ENCODE results near the gene HKDC1. TPM values are rescaled to one million over a fixed set of nuclear protein-coding genes. Genes with fewer than 3 reads are reported as not detected.

HKDC1 gene
- polyA plus RNA-seq, 2 of the 4 experiments (the other 2 are of a cell fraction): 32.5 to 32.8 TPM

- DNase-seq (ENCODE audit: low read depth in 1 of 2, low spot score in 1 of 2) (no peak), ATAC-seq (no peak), FAIRE-seq (no peak)
- Histone ChIP-seq H3K27ac (no peak overlapping the region), H3K9me3 (no peaks in the 10 kb centered on the region), H3K4me1 (peaks cover 31% of the 10 kb centered on the region), H3K4me2 (no peak overlapping the region), H3K4me3 (no peak overlapping the region)
- 90% methylated on average over 3 of the region's 3 CpGs for WGBS (ENCODE audit: missing lambda C conversion rate)
- ChIA-PET CTCF (interaction anchor here (1.1 to 21.3 kb wide), 9 partner anchors 8 to 281 kb away, joined by 3 to 424 read pairs (median 4); no protein-coding TSS in a partner anchor), POLR2A (no interaction called here)
- no peak for TF ChIP-seq RFX5 (IDR thresholded peaks at IDR 0.05)
- no peak for TF ChIP-seq CBX8 (IDR thresholded peaks at IDR 0.05)
- no peak for TF ChIP-seq CHD2 (IDR thresholded peaks at IDR 0.05; ENCODE audit: low read length, partially characterized antibody)
- no peak for TF ChIP-seq EHMT2 (IDR thresholded peaks at IDR 0.05; ENCODE audit: low read depth)
- TF ChIP-seq PHF8 (IDR thresholded peaks at IDR 0.05; ENCODE audit: borderline replicate concordance, low read depth): no peak
- TF ChIP-seq, protein P1, sequence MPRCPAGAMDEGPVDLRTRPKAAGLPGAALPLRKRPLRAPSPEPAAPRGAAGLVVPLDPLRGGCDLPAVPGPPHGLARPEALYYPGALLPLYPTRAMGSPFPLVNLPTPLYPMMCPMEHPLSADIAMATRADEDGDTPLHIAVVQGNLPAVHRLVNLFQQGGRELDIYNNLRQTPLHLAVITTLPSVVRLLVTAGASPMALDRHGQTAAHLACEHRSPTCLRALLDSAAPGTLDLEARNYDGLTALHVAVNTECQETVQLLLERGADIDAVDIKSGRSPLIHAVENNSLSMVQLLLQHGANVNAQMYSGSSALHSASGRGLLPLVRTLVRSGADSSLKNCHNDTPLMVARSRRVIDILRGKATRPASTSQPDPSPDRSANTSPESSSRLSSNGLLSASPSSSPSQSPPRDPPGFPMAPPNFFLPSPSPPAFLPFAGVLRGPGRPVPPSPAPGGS (IDR thresholded peaks at IDR 0.05): no peak
- TF ChIP-seq NR3C1 (IDR thresholded peaks at IDR 0.05): no peak
- no peak for TF ChIP-seq JUNB (IDR thresholded peaks at IDR 0.05)
- TF ChIP-seq RNF2 (IDR thresholded peaks at IDR 0.05; ENCODE audit: borderline replicate concordance, low read depth): no peak
- no peak for TF ChIP-seq JUN (IDR thresholded peaks at IDR 0.05)
- TF ChIP-seq CTCF (IDR thresholded peaks at IDR 0.05): no peak
- no peak for TF ChIP-seq FOSL2 (IDR thresholded peaks at IDR 0.05)
- TF ChIP-seq FOSL2 (CRISPR knock-in tag; IDR thresholded peaks at IDR 0.05): no peak
- TF ChIP-seq ZC3H11A (IDR thresholded peaks at IDR 0.05): no peak
- TF ChIP-seq POLR2AphosphoS2 (conservative IDR thresholded peaks at IDR 0.05; ENCODE audit: low read length): no peak
- TF ChIP-seq BHLHE40 (IDR thresholded peaks at IDR 0.05; ENCODE audit: low read depth, low read length): no peak
- TF ChIP-seq, protein P2, sequence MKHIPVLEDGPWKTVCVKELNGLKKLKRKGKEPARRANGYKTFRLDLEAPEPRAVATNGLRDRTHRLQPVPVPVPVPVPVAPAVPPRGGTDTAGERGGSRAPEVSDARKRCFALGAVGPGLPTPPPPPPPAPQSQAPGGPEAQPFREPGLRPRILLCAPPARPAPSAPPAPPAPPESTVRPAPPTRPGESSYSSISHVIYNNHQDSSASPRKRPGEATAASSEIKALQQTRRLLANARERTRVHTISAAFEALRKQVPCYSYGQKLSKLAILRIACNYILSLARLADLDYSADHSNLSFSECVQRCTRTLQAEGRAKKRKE (CRISPR knock-in tag; IDR thresholded peaks at IDR 0.05; ENCODE audit: low read depth): no peak
- TF ChIP-seq GATA3 (IDR thresholded peaks at IDR 0.05; ENCODE audit: borderline replicate concordance): no peak
Observed at GRCh38 chr10:69234447-69234846, 14.3 kb downstream of the HKDC1 start.

- H3K9me3 ChIP-seq: no peaks in the 10 kb centered on the region
- H3K4me2 ChIP-seq: no peak overlapping the region
- peaks cover 6% of the 10 kb centered on the region for H3K4me1 ChIP-seq
- CTCF ChIA-PET: interaction anchor here (0.9 to 21.3 kb wide), 20 partner anchors 10 to 284 kb away, joined by 3 to 424 read pairs (median 4); partner anchors contain the start of gene HK1
- WGBS (ENCODE audit: missing lambda C conversion rate): 38% methylated on average over 17 of the region's 17 CpGs
- POLR2A ChIA-PET: no interaction called here
- ATAC-seq: peak; percentile 95 to 99
- no peak overlapping the region; a peak in 1 of 6 replicates for H3K27ac ChIP-seq
- peak; percentile 97 for TF ChIP-seq SMC3 (IDR thresholded peaks at IDR 0.05)
- no peak for TF ChIP-seq PHF8 (IDR thresholded peaks at IDR 0.05; ENCODE audit: borderline replicate concordance, low read depth)
- no peak for TF ChIP-seq POLR2AphosphoS2 (conservative IDR thresholded peaks at IDR 0.05; ENCODE audit: low read length)
- no peak for TF ChIP-seq EP300 (IDR thresholded peaks at IDR 0.05)
- no peak for TF ChIP-seq TFCP2L1 (CRISPR knock-in tag; IDR thresholded peaks at IDR 0.05)
- TF ChIP-seq RAD21 (conservative IDR thresholded peaks at IDR 0.05 in 1 of 2, IDR thresholded peaks at IDR 0.05 in 1 of 2): peak; percentile 96 to 97
- TF ChIP-seq, protein P3, sequence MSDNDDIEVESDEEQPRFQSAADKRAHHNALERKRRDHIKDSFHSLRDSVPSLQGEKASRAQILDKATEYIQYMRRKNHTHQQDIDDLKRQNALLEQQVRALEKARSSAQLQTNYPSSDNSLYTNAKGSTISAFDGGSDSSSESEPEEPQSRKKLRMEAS (IDR thresholded peaks at IDR 0.05): 0 out of 2 replicates have a peak, but pooled peaks have one; percentile 18
- TF ChIP-seq CTCF (IDR thresholded peaks at IDR 0.05): peak; percentile 96
- no peak for TF ChIP-seq RARB (CRISPR knock-in tag; IDR thresholded peaks at IDR 0.05)
- no peak for TF ChIP-seq NR3C1 (IDR thresholded peaks at IDR 0.05)
- no peak for TF ChIP-seq KDM5A (IDR thresholded peaks at IDR 0.05)
- TF ChIP-seq CHD2 (IDR thresholded peaks at IDR 0.05; ENCODE audit: low read length, partially characterized antibody): no peak
- no peak overlapping the region for H3K4me3 ChIP-seq
- FAIRE-seq: no peak
- peak; percentile 66 to 81 for DNase-seq (ENCODE audit: low read depth in 1 of 2, low spot score in 1 of 2)
Observed at GRCh38 chr10:69237528-69238159, 17.5 kb downstream of the HKDC1 start.
